WI38 (cell line): ENCODE results near the gene RND1.
"Not testable (repeated sequence)": the region's sequence is repeated elsewhere in the genome, so short reads cannot be mapped to it uniquely, and the experiment has no call there.

Source experiments
- H3K4me3 ChIP-seq: 2 replicates; pipeline ENCODE4 v1.5.1; 2011; ENCODE audit warnings: low read depth, mild to moderate bottlenecking, control low read depth, low read length
- CTCF ChIP-seq: IDR thresholded peaks from 2 replicates; pipeline ENCODE4 v1.5.1; 2012; ENCODE audit warnings: low read depth, mild to moderate bottlenecking, control low read depth, low read length

RND1 gene

GRCh38 chr12:48866052-48866711 lies 512 bp upstream of the RND1 start:
- peak overlapping the region; percentile 68 for H3K4me3 ChIP-seq

GRCh38 chr12:48863291-48863690 lies 2.4 kb downstream of the RND1 start:
- TF ChIP-seq CTCF: no peak
- H3K4me3 ChIP-seq: no peak overlapping the region

More at GRCh38 chr12:48866052-48866711, 512 bp upstream of the RND1 start:
- no peak for TF ChIP-seq CTCF

- H3K4me3 ChIP-seq: no peak overlapping the region
- no peak for TF ChIP-seq CTCF
These were observed 2.9 kb downstream of the RND1 start for GRCh38 chr12:48862760-48863159.

GRCh38 chr12:48861111-48861510 lies 4.6 kb downstream of the RND1 start:
- TF ChIP-seq CTCF: no peak
- no peak overlapping the region for H3K4me3 ChIP-seq

- not testable (repeated sequence) for H3K4me3 ChIP-seq
These were observed 5.4 kb downstream of the RND1 start for GRCh38 chr12:48860236-48860635.

- no peak for TF ChIP-seq CTCF
- H3K4me3 ChIP-seq: no peak overlapping the region
These were observed 6.1 kb downstream of the RND1 start for GRCh38 chr12:48859607-48860006.

GRCh38 chr12:48858043-48858442 lies 7.6 kb downstream of the RND1 start:
- no peak overlapping the region for H3K4me3 ChIP-seq

More at GRCh38 chr12:48858043-48858442, 7.6 kb downstream of the RND1 start:
- TF ChIP-seq CTCF: no peak
